ENCODE measurements around the gene ZSCAN10. TPM values are rescaled to one million over a fixed set of nuclear protein-coding genes. Genes with fewer than 3 reads are reported as not detected.

ZSCAN10 gene
- total and polyA plus RNA-seq, 2 of the 13 experiments (the other 11 are each of a cell fraction or from before 2014, with no cell fraction given), result not detected

- TF ChIP-seq ZNF501 (CRISPR knock-in tag; IDR thresholded peaks at IDR 0.05) (no peak), KLF13 (CRISPR knock-in tag; IDR thresholded peaks at IDR 0.05) (no peak)
Observed at GRCh38 chr16:3147757-3148104, 48.6 kb upstream of the ZSCAN10 start (continued).

GRCh38 chr16:3147046-3147756 lies 48.1 kb upstream of the ZSCAN10 start:
- CTCF ChIA-PET (ENCODE audit: low intra/inter-chr PET ratio, low total read pairs), result no interaction called here
- TF ChIP-seq NBN (conservative IDR thresholded peaks at IDR 0.05), result no peak
- TF ChIP-seq RARA (CRISPR knock-in tag; IDR thresholded peaks at IDR 0.05), result peak; percentile 61
- TF ChIP-seq ZNF281 (CRISPR knock-in tag; IDR thresholded peaks at IDR 0.05; ENCODE audit: borderline replicate concordance), result no peak; the same call in 1 of the 2 replicates
- no peak for TF ChIP-seq SP140L (CRISPR knock-in tag; IDR thresholded peaks at IDR 0.05; ENCODE audit: borderline replicate concordance)
- peak; percentile 29; the same call in 1 of the 2 replicates for TF ChIP-seq NR2C2 (CRISPR knock-in tag; IDR thresholded peaks at IDR 0.05; ENCODE audit: borderline replicate concordance)
- no peak for TF ChIP-seq ZNF710 (CRISPR knock-in tag; IDR thresholded peaks at IDR 0.05; ENCODE audit: borderline replicate concordance)
- TF ChIP-seq ELF1 (CRISPR knock-in tag; IDR thresholded peaks at IDR 0.05), result no peak
- 0 out of 4 replicates have a peak, but pooled peaks of 1 of the 2 experiments have one; percentile 20 for TF ChIP-seq NR2F1 (CRISPR knock-in tag; IDR thresholded peaks at IDR 0.05)
- no peak for TF ChIP-seq ISX (CRISPR knock-in tag; conservative IDR thresholded peaks at IDR 0.05)
- no peak for TF ChIP-seq TAF1 (CRISPR knock-in tag; IDR thresholded peaks at IDR 0.05)
- TF ChIP-seq NR2F6 (IDR thresholded peaks at IDR 0.05), result no peak
- TF ChIP-seq NR2F6 (CRISPR knock-in tag; IDR thresholded peaks at IDR 0.05), result peak; percentile 13; the same call in 1 of the 2 replicates
- TF ChIP-seq AGO1 (IDR thresholded peaks at IDR 0.05; ENCODE audit: low read depth, low read length, poor library complexity, severe bottlenecking), result no peak
- peak; percentile 64; the same call in 1 of the 2 replicates for TF ChIP-seq RXRA (CRISPR knock-in tag; IDR thresholded peaks at IDR 0.05)
- no peak for TF ChIP-seq EZH2 (conservative IDR thresholded peaks at IDR 0.05; ENCODE audit: low read depth, low read length)
- no peak for TF ChIP-seq ZNF644 (CRISPR knock-in tag; IDR thresholded peaks at IDR 0.05; ENCODE audit: low read depth)
- TF ChIP-seq ZNF75D (CRISPR knock-in tag; IDR thresholded peaks at IDR 0.05; ENCODE audit: borderline replicate concordance), result no peak
- no peak for TF ChIP-seq HOXD1 (CRISPR knock-in tag; IDR thresholded peaks at IDR 0.05)

More at GRCh38 chr16:3147046-3147756, 48.1 kb upstream of the ZSCAN10 start:
- POLR2A ChIA-PET, result interaction anchor here (1.6 to 4.7 kb wide), 2 partner anchors 12 to 25 kb away, joined by 5 to 81 read pairs; partner anchors contain the start of gene ZNF213
- Histone ChIP-seq H3K36me3 (replicated peaks in 1 of 2; ENCODE audit: control insufficient read depth in 1 of 2, insufficient read depth in 2 of 2, low read length in 2 of 2) (no peaks in the 10 kb centered on the region), H3K9ac (ENCODE audit: insufficient read depth, low read depth, low read length) (no peak overlapping the region), H3K27me3 (ENCODE audit: control insufficient read depth in 1 of 2, insufficient read depth in 2 of 2, low read length in 2 of 2) (peaks cover 0 to 26% of the 10 kb centered on the region in 2 experiments; a peak in 3 of 5 replicates), H4K20me1 (ENCODE audit: insufficient read depth, low read length) (no peaks in the 10 kb centered on the region), H3K79me2 (ENCODE audit: insufficient read depth, low read length) (no peaks in the 10 kb centered on the region), H3K9me3 (ENCODE audit: low read length) (no peaks in the 10 kb centered on the region), H3K4me1 (ENCODE audit: insufficient read depth, low read length) (peaks cover 63% of the 10 kb centered on the region), H3K4me3 (replicated peaks in 1 of 3; ENCODE audit: insufficient read depth in 1 of 3, low read depth in 2 of 3, low read length in 3 of 3) (no peak overlapping the region; a peak in 1 of 6 replicates), H3K27ac (ENCODE audit: extremely low read length, insufficient read depth, low read length) (no peak overlapping the region), H3K4me2 (ENCODE audit: low read depth, low read length) (peak overlapping the region; percentile 11; the same call in 1 of the 2 replicates), H2AFZ (ENCODE audit: low read length) (no peak overlapping the region)
- no TSS peak for BruUV-seq (replicated peaks)
- 32% methylated on average over 3 of the region's 16 CpGs for WGBS (ENCODE audit: low lambda C conversion rate)
- DNase-seq (ENCODE audit: low spot score) (no peak), ATAC-seq (no peak), FAIRE-seq (no peak)
- in situ Hi-C loops (cut with HindIII; ENCODE audit: extremely low pct_ligation_motif_present, low pct_unique_long_range_greater_than_20kb), result no loop called here
- intact Hi-C loops (cut with micrococcal nuclease; ENCODE audit: unreplicated experiment), result no loop called here
